OCI-LY7 (cell line): Measurements from ENCODE around the gene B4GALT4. TPM values are rescaled to one million over a fixed set of nuclear protein-coding genes. Genes with fewer than 3 reads are reported as not detected.

Experiments
- BruUV-seq: library from RNA; stranded (reverse); fragments of 400-500 nt; replicated peaks from 2 replicates; lab custom pipeline; 2021; lab: Mats Ljungman, UMichigan
- CTCF ChIA-PET: fragments of 300-600 bp; sonication (Branson Sonifier 250); formaldehyde crosslinking; loops from one replicate; lab custom pipeline; 2022; ENCODE audit warnings: antibody characterized with exemption; ENCODE audit not compliant: unreplicated experiment; lab: Charles Lee
- POLR2A ChIA-PET: fragments of 300-600 bp; sonication (Branson Sonifier 250); formaldehyde crosslinking; loops from one replicate; lab custom pipeline; 2022; ENCODE audit warnings: antibody characterized with exemption; lab: Charles Lee
- DNase-seq: peaks from one replicate; pipeline ENCODE4 v3.0.0-alpha.2; 2015; ENCODE audit warnings: low spot score
- H2AFZ ChIP-seq: fragments of 200-600 bp; sonication (generic), shearing (Covaris generic); 2 replicates; pipeline ENCODE4 v1.6.1; 2014; ENCODE audit warnings: mild to moderate bottlenecking, antibody characterized with exemption, low read length, moderate library complexity
- H3K27ac ChIP-seq: fragments of 200-600 bp; sonication (generic); 2 replicates; pipeline ENCODE4 v1.5.1; 2014; ENCODE audit warnings: mixed run types, low read depth, mild to moderate bottlenecking, moderate library complexity, low read length, inconsistent platforms; ENCODE audit not compliant: poor library complexity, severe bottlenecking
- H3K36me3 ChIP-seq: fragments of 200-600 bp; sonication (generic); 2 replicates; pipeline ENCODE4 v1.6.1; 2014; ENCODE audit warnings: mild to moderate bottlenecking, antibody characterized with exemption, low read length, moderate library complexity, mixed read lengths; ENCODE audit not compliant: insufficient read depth
- H3K4me1 ChIP-seq: fragments of 200-600 bp; sonication (generic); 2 replicates; pipeline ENCODE4 v1.5.1; 2014; ENCODE audit warnings: mild to moderate bottlenecking, low read length; ENCODE audit not compliant: insufficient read depth, poor library complexity, severe bottlenecking
- H3K4me2 ChIP-seq: fragments of 200-600 bp; sonication (generic); 2 replicates; pipeline ENCODE4 v1.6.1; 2014; ENCODE audit warnings: mild to moderate bottlenecking, low read length
- H3K4me3 ChIP-seq: fragments of 200-600 bp; sonication (generic); 2 replicates; pipeline ENCODE4 v1.5.1; 2014; ENCODE audit warnings: mild to moderate bottlenecking, low read depth, low read length; ENCODE audit not compliant: poor library complexity, severe bottlenecking
- H3K79me2 ChIP-seq: fragments of 200-600 bp; sonication (generic); 2 replicates; pipeline ENCODE4 v1.6.1; 2016; ENCODE audit warnings: low read depth, mild to moderate bottlenecking, low read length, moderate library complexity, mixed read lengths; ENCODE audit not compliant: insufficient read depth
- H3K9me2 ChIP-seq: fragments of 200-600 bp; sonication (generic); 2 replicates; pipeline ENCODE4 v1.6.1; 2016; ENCODE audit warnings: mild to moderate bottlenecking, low read length, mixed read lengths; ENCODE audit not compliant: insufficient read depth
- H3K9me3 ChIP-seq: fragments of 200-600 bp; sonication (generic); 2 replicates; pipeline ENCODE4 v1.6.1; 2014; ENCODE audit warnings: mild to moderate bottlenecking, mixed run types, low read length, mixed read lengths
- H4K20me1 ChIP-seq: fragments of 200-600 bp; sonication (generic); 2 replicates; pipeline ENCODE4 v1.6.1; 2014; ENCODE audit warnings: mild to moderate bottlenecking, antibody characterized with exemption, low read length, moderate library complexity, mixed read lengths; ENCODE audit not compliant: insufficient read depth
- EZH2phosphoT487 ChIP-seq: fragments of 200-600 bp; sonication (generic); IDR thresholded peaks from 2 replicates; pipeline ENCODE4 v1.6.1; 2018; ENCODE audit warnings: low read depth, borderline replicate concordance, mild to moderate bottlenecking, mixed run types, antibody characterized with exemption, low read length, moderate library complexity, mixed read lengths
- intact Hi-C: fragments of 100-400 bp; cut with micrococcal nuclease; formaldehyde crosslinking; loops from one replicate; pipeline ENCODE4 v1.10.0; 2022; ENCODE audit not compliant: unreplicated experiment
- total RNA-seq, 2 experiments: library from RNA; depleted of rRNA in 1 of 2; stranded (reverse); fragments of >200 nt in 1 of 2; shearing (Covaris generic) in 1 of 2; gene quantifications; 2 replicates each; pipeline ENCODE4 v1.2.3, GENCODE V29; 2014 to 2022
- TF ChIP-seq, protein P1 (sequence below): fragments of 200-600 bp; sonication (generic); conservative IDR thresholded peaks from 2 replicates; pipeline ENCODE4 v1.5.1; 2014; ENCODE audit warnings: mild to moderate bottlenecking, antibody characterized with exemption, low read length, moderate library complexity, mixed read lengths

The B4GALT4 gene
- total RNA-seq, 2 experiments from 2014 or later = 16.6 to 17.3 TPM

- intact Hi-C loops = no loop called here
- Histone ChIP-seq H3K4me2 (no peak overlapping the region), H3K79me2 (no peaks in the 10 kb centered on the region), H4K20me1 (no peaks in the 10 kb centered on the region), H3K4me3 (no peak overlapping the region), H3K4me1 (no peaks in the 10 kb centered on the region), H2AFZ (no peak overlapping the region), H3K9me2 (no peaks in the 10 kb centered on the region), H3K9me3 (no peaks in the 10 kb centered on the region), H3K27ac (no peak overlapping the region), H3K36me3 (peaks cover 91% of the 10 kb centered on the region)
- DNase-seq = no peak
- POLR2A ChIA-PET = interaction anchor here (0.6 kb wide), 1 partner anchor 11 kb away, joined by 3 read pairs; the partner anchor contains the start of gene B4GALT4
- no peak for TF ChIP-seq EZH2phosphoT487
- BruUV-seq = no TSS peak
- CTCF ChIA-PET = no interaction called here
Observed at GRCh38 chr3:119230071-119230470, 10.6 kb downstream of the B4GALT4 start.

DNA sequence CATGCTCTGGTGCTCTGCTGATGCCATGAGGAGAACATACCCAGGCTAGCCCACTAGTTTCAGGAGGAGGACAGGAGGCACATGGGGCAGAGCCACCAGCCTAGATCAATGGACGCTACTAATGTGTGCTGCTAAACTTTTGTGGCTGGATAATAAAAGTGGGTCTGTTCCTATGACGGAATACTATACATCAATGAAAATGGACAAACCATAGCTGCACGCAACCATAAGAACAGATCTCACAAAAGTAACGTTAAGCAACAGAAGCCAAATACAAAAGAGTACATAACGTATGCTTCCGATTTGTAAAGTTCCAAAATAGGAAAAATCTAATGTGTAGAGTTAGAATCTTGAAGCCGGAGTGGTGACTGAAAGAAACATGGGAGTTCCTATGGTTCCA is 11.5 kb downstream of the B4GALT4 start:
- Histone ChIP-seq H3K9me3 (no peaks in the 10 kb centered on the region), H3K4me3 (no peak overlapping the region), H3K27ac (no peak overlapping the region), H3K36me3 (peaks cover 90% of the 10 kb centered on the region), H3K9me2 (no peaks in the 10 kb centered on the region), H3K79me2 (no peaks in the 10 kb centered on the region), H2AFZ (no peak overlapping the region), H3K4me2 (no peak overlapping the region), H3K4me1 (no peaks in the 10 kb centered on the region), H4K20me1 (no peaks in the 10 kb centered on the region)
- ChIA-PET CTCF (no interaction called here), POLR2A (no interaction called here)
- intact Hi-C loops = no loop called here
- BruUV-seq = no TSS peak
- no peak for DNase-seq
- TF ChIP-seq EZH2phosphoT487 = no peak
- TF ChIP-seq, protein P1, sequence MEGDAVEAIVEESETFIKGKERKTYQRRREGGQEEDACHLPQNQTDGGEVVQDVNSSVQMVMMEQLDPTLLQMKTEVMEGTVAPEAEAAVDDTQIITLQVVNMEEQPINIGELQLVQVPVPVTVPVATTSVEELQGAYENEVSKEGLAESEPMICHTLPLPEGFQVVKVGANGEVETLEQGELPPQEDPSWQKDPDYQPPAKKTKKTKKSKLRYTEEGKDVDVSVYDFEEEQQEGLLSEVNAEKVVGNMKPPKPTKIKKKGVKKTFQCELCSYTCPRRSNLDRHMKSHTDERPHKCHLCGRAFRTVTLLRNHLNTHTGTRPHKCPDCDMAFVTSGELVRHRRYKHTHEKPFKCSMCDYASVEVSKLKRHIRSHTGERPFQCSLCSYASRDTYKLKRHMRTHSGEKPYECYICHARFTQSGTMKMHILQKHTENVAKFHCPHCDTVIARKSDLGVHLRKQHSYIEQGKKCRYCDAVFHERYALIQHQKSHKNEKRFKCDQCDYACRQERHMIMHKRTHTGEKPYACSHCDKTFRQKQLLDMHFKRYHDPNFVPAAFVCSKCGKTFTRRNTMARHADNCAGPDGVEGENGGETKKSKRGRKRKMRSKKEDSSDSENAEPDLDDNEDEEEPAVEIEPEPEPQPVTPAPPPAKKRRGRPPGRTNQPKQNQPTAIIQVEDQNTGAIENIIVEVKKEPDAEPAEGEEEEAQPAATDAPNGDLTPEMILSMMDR = no peak

GRCh38 chr3:119228373-119229145 is 12.1 kb downstream of the B4GALT4 start:
- ChIA-PET POLR2A (no interaction called here), CTCF (no interaction called here)
- H3K36me3 ChIP-seq = peaks cover 91% of the 10 kb centered on the region
- no peaks in the 10 kb centered on the region for H4K20me1 ChIP-seq
- no peak for DNase-seq
- intact Hi-C loops = no loop called here
- H3K27ac ChIP-seq = no peak overlapping the region
- no peaks in the 10 kb centered on the region for H3K9me2 ChIP-seq
- no peaks in the 10 kb centered on the region for H3K79me2 ChIP-seq
- no peak overlapping the region for H2AFZ ChIP-seq
- H3K4me2 ChIP-seq = no peak overlapping the region
- TF ChIP-seq EZH2phosphoT487 = no peak
- TF ChIP-seq, protein P1 = no peak
- BruUV-seq = no TSS peak
- no peaks in the 10 kb centered on the region for H3K9me3 ChIP-seq
- no peaks in the 10 kb centered on the region for H3K4me1 ChIP-seq
- no peak overlapping the region for H3K4me3 ChIP-seq
